DND-41 (cell line): ENCODE data around the gene RACK1.

Experiments used
- ATAC-seq: fragments of 200-7000 bp; cut with Tn5 transposase; 3 replicates; pipeline ENCODE4 v1.9.1; 2021; ENCODE audit warnings: low read depth; ENCODE audit not compliant: insufficient read depth
- DNase-seq: peaks from one replicate; pipeline ENCODE4 v3.0.0-alpha.2; 2020
- H2AFZ ChIP-seq: 2 replicates; pipeline ENCODE4 v1.6.0; 2012; ENCODE audit warnings: low read depth, low read length
- H3K27ac ChIP-seq: 2 replicates; pipeline ENCODE4 v1.5.1; 2012; ENCODE audit warnings: low read length, inconsistent platforms
- H3K27me3 ChIP-seq: fragments of 200-600 bp; sonication (generic); 2 replicates; pipeline ENCODE4 v1.6.0; 2012; ENCODE audit warnings: low read length, mild to moderate bottlenecking, inconsistent platforms; ENCODE audit not compliant: insufficient read depth, poor library complexity
- H3K36me3 ChIP-seq: 2 replicates; pipeline ENCODE4 v1.5.1; 2012; ENCODE audit warnings: low read length, inconsistent platforms; ENCODE audit not compliant: insufficient read depth
- H3K4me1 ChIP-seq: 2 replicates; pipeline ENCODE4 v1.5.1; 2012; ENCODE audit warnings: mild to moderate bottlenecking, low read length; ENCODE audit not compliant: insufficient read depth
- H3K4me2 ChIP-seq: 2 replicates; pipeline ENCODE4 v1.6.0; 2012; ENCODE audit warnings: mild to moderate bottlenecking, moderate library complexity, low read length, inconsistent platforms; ENCODE audit not compliant: insufficient read depth
- H3K4me3 ChIP-seq, 2 experiments: fragments of 200-600 bp in 1 of 2; shearing (Covaris generic) in 1 of 2; 2 replicates each; pipeline ENCODE4 v1.5.1; 2012 to 2016; ENCODE audit warnings: inconsistent platforms in 2 of 2, low read length in 2 of 2, mild to moderate bottlenecking in 2 of 2, low read depth in 1 of 2, moderate library complexity in 1 of 2
- H3K79me2 ChIP-seq: 2 replicates; pipeline ENCODE4 v1.6.0; 2012; ENCODE audit warnings: low read length, inconsistent platforms; ENCODE audit not compliant: insufficient read depth
- H3K9ac ChIP-seq: 2 replicates; pipeline ENCODE4 v1.6.0; 2012; ENCODE audit warnings: low read depth, mild to moderate bottlenecking, inconsistent platforms, low read length, moderate library complexity
- H3K9me3 ChIP-seq: 2 replicates; pipeline ENCODE4 v1.5.1; 2012; ENCODE audit warnings: low read length, moderate library complexity, mild to moderate bottlenecking, inconsistent platforms; ENCODE audit not compliant: insufficient read depth, severe bottlenecking
- H4K20me1 ChIP-seq: 2 replicates; pipeline ENCODE4 v1.6.0; 2012; ENCODE audit warnings: low read length; ENCODE audit not compliant: insufficient read depth
- EZH2 ChIP-seq: IDR thresholded peaks from 3 replicates; pipeline ENCODE4 v1.6.1; 2012; ENCODE audit warnings: borderline replicate concordance, low read depth, mild to moderate bottlenecking, moderate library complexity, low read length, inconsistent platforms; ENCODE audit not compliant: severe bottlenecking
- TF ChIP-seq, protein P1 (sequence below): IDR thresholded peaks from 2 replicates; pipeline ENCODE4 v1.5.1; 2012; ENCODE audit warnings: borderline replicate concordance, low read length, moderate library complexity, mild to moderate bottlenecking; ENCODE audit not compliant: poor library complexity, severe bottlenecking; ENCODE audit errors: extremely low read depth

Gene RACK1

DNA sequence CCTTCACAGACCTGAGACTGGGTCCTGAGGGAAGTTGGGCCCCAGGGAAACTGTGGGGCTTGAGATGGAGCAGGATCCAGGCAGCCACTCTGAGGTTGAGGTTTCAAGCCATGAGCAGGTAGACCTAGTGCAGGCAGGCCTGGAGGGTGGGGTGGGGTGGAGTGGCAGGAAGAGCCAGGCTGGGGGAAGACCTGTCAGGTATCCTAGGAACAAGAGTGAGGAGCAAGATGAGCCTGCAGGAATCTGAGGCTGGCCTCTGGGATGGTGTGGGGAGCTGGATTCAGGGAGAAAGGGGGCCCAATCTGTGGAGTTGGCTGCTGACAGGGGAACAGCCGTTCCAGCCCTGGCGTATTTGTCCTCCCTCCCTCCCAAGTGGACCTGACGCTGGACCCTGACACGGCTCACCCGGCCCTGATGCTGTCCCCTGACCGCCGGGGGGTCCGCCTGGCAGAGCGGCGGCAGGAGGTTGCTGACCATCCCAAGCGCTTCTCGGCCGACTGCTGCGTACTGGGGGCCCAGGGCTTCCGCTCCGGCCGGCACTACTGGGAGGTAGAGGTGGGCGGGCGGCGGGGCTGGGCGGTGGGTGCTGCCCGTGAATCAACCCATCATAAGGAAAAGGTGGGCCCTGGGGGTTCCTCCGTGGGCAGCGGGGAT, 9.8 kb downstream of the RACK1 start:
- H3K4me2 ChIP-seq = no peak overlapping the region
- peaks cover 79% of the 10 kb centered on the region for H3K36me3 ChIP-seq
- H3K4me3 ChIP-seq = no peak overlapping the region
- H3K79me2 ChIP-seq = peaks cover 20% of the 10 kb centered on the region
- H4K20me1 ChIP-seq = peaks cover 28% of the 10 kb centered on the region
- no peak overlapping the region for H3K9ac ChIP-seq
- H3K4me1 ChIP-seq = peaks cover 2% of the 10 kb centered on the region; the same call in 1 of the 2 replicates
- H3K27ac ChIP-seq = no peak overlapping the region
- peak; percentile 11 for ATAC-seq
- no peaks in the 10 kb centered on the region for H3K9me3 ChIP-seq
- no peak overlapping the region for H2AFZ ChIP-seq
- DNase-seq = no peak
- no peaks in the 10 kb centered on the region for H3K27me3 ChIP-seq
- TF ChIP-seq EZH2 = no peak
- TF ChIP-seq, protein P1, sequence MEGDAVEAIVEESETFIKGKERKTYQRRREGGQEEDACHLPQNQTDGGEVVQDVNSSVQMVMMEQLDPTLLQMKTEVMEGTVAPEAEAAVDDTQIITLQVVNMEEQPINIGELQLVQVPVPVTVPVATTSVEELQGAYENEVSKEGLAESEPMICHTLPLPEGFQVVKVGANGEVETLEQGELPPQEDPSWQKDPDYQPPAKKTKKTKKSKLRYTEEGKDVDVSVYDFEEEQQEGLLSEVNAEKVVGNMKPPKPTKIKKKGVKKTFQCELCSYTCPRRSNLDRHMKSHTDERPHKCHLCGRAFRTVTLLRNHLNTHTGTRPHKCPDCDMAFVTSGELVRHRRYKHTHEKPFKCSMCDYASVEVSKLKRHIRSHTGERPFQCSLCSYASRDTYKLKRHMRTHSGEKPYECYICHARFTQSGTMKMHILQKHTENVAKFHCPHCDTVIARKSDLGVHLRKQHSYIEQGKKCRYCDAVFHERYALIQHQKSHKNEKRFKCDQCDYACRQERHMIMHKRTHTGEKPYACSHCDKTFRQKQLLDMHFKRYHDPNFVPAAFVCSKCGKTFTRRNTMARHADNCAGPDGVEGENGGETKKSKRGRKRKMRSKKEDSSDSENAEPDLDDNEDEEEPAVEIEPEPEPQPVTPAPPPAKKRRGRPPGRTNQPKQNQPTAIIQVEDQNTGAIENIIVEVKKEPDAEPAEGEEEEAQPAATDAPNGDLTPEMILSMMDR = no peak

DNA sequence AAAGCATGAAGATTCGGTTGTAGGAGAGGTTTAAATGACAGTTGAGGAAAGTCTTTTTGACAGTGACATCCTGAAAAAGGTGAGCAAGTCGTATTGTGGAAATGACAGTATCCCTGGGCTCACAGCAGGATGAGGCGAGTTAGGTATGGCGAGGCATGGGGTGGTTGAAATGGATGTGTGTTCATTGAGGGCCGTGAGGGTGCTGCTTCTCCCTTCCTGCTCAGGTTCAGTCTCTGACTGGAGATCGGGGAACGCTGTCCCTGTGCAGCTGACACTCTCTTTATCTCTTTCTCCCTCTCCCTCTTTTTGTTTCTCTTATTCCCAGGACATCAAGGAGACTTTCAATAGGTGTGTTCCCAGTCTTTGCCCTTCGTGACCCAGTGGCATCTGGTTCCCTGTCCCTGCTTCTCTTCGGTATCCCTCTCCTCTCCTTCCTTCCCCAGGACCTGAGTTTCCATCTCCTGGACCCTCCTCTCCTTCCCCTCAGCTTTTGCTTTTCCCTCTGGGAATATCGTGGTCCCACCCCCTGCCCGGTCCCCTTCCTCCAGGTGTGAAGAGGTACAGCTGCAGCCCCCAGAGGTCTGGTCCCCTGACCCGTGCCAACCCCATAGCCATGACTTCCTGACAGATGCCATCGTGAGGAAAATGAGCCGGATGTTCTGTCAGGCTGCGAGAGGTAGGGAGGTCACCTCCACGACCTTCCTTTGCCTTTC, 10.5 kb downstream of the RACK1 start:
- H3K36me3 ChIP-seq = peaks cover 74% of the 10 kb centered on the region
- ATAC-seq = no peak
- H2AFZ ChIP-seq = no peak overlapping the region
- no peak overlapping the region for H3K27ac ChIP-seq
- H3K9ac ChIP-seq = no peak overlapping the region
- H3K9me3 ChIP-seq = no peaks in the 10 kb centered on the region
- DNase-seq = no peak
- TF ChIP-seq, protein P1 = no peak
- no peak for TF ChIP-seq EZH2
- no peaks in the 10 kb centered on the region for H3K27me3 ChIP-seq
- H4K20me1 ChIP-seq = peaks cover 21% of the 10 kb centered on the region
- no peak overlapping the region for H3K4me2 ChIP-seq
- H3K4me3 ChIP-seq = no peak overlapping the region
- peaks cover 14% of the 10 kb centered on the region; the same call in 1 of the 2 replicates for H3K79me2 ChIP-seq
- no peaks in the 10 kb centered on the region for H3K4me1 ChIP-seq

DNA sequence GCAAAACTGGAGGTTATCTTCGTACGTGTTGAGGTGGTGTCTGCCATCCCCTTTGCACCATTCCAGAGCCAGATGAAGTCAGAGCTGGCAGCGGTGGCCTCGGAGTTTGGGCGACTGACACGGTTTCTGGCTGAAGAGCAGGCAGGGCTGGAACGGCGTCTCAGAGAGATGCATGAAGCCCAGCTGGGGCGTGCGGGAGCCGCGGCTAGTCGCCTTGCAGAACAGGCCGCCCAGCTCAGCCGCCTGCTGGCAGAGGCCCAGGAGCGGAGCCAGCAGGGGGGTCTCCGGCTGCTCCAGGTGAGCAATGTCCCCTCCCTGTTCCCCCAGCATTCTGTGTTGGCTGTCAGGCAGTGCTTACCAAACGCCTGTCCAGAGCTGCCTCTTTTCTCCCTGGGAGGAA, 11.1 kb downstream of the RACK1 start:
- ATAC-seq = no peak
- Histone ChIP-seq H3K4me3 (no peak overlapping the region), H3K9ac (no peak overlapping the region), H3K9me3 (no peaks in the 10 kb centered on the region), H3K27ac (no peak overlapping the region), H3K4me1 (no peaks in the 10 kb centered on the region), H3K27me3 (no peaks in the 10 kb centered on the region), H3K79me2 (peaks cover 12% of the 10 kb centered on the region), H3K36me3 (peaks cover 72% of the 10 kb centered on the region), H2AFZ (no peak overlapping the region), H4K20me1 (peaks cover 15% of the 10 kb centered on the region; the same call in 1 of the 2 replicates), H3K4me2 (no peak overlapping the region)
- TF ChIP-seq EZH2 = no peak
- TF ChIP-seq, protein P1 = no peak
- DNase-seq = no peak
